Hepatocyte (in vitro differentiated cells): Measurements from ENCODE around the gene SLC8A1.

Source experiments
- CTCF ChIP-seq: fragments of 200-600 bp; sonication (generic); IDR thresholded peaks from 2 replicates; pipeline ENCODE4 v1.5.1; 2016; ENCODE audit warnings: antibody characterized with exemption, mild to moderate bottlenecking; ENCODE audit not compliant: poor library complexity
- EZH2 ChIP-seq: fragments of 200-600 bp; sonication (generic); IDR thresholded peaks from 2 replicates; pipeline ENCODE4 v1.6.1; 2016; ENCODE audit warnings: antibody characterized with exemption, mild to moderate bottlenecking, borderline replicate concordance

- TF ChIP-seq CTCF = no peak
- TF ChIP-seq EZH2 = no peak
These were observed 274.5 kb downstream of the SLC8A1 start for GRCh38 chr2:40177366-40177765.
